GM19372 (cell line): ENCODE results near the gene LIMK2.
A peak's percentile ranks its signal among the peaks of the same experiment; 100 is the strongest.
"Not testable (repeated sequence)": the region's sequence is repeated elsewhere in the genome, so short reads cannot be mapped to it uniquely, and the experiment has no call there.

Experiments used
- ATAC-seq: cut with Tn5 transposase; IDR thresholded peaks from one replicate; pipeline ENCODE4 v1.9.1; 2021; ENCODE audit warnings: mild to moderate bottlenecking, low read depth, moderate library complexity; ENCODE audit not compliant: unreplicated experiment

The LIMK2 gene

GRCh38 chr22:31211862-31212730, at the start of gene LIMK2:
Gene LIMK2 (plus strand): TSS chr22:31212298. CDS start chr22:31212409, 111 bp downstream.
- peak; percentile 91 for ATAC-seq

- ATAC-seq, result no peak
Observed at GRCh38 chr22:31170971-31171370, 41.1 kb upstream of the LIMK2 start.

GRCh38 chr22:31171734-31172133, 40.4 kb upstream of the LIMK2 start:
- ATAC-seq, result not testable (repeated sequence)

- ATAC-seq, result no peak
Observed at GRCh38 chr22:31173386-31174145, 38.5 kb upstream of the LIMK2 start.

- ATAC-seq, result no peak
Observed at GRCh38 chr22:31176923-31177322, 35.2 kb upstream of the LIMK2 start.

- no peak for ATAC-seq
Observed at GRCh38 chr22:31177420-31178162, 34.5 kb upstream of the LIMK2 start.

GRCh38 chr22:31178859-31179258, 33.2 kb upstream of the LIMK2 start:
- no peak for ATAC-seq

GRCh38 chr22:31179345-31179744, 32.8 kb upstream of the LIMK2 start:
- ATAC-seq, result no peak

- no peak for ATAC-seq
Observed at GRCh38 chr22:31184015-31184414, 28.1 kb upstream of the LIMK2 start.

- ATAC-seq, result no peak
Observed at GRCh38 chr22:31185056-31185455, 27.0 kb upstream of the LIMK2 start.

GRCh38 chr22:31187627-31188026, 24.5 kb upstream of the LIMK2 start:
- ATAC-seq, result no peak

- no peak for ATAC-seq
Observed at GRCh38 chr22:31192513-31192912, 19.6 kb upstream of the LIMK2 start.

GRCh38 chr22:31193092-31193491, 19.0 kb upstream of the LIMK2 start:
- no peak for ATAC-seq

GRCh38 chr22:31194681-31195080, 17.4 kb upstream of the LIMK2 start:
- not testable (repeated sequence) for ATAC-seq

- ATAC-seq, result no peak
Observed at GRCh38 chr22:31199187-31199586, 12.9 kb upstream of the LIMK2 start.

- not testable (repeated sequence) for ATAC-seq
Observed at GRCh38 chr22:31204352-31204984, 7.6 kb upstream of the LIMK2 start.

GRCh38 chr22:31205059-31205458, 7.0 kb upstream of the LIMK2 start:
- not testable (repeated sequence) for ATAC-seq

GRCh38 chr22:31206460-31206859, 5.6 kb upstream of the LIMK2 start:
- not testable (repeated sequence) for ATAC-seq

- no peak for ATAC-seq
Observed at GRCh38 chr22:31206896-31207687, 5.0 kb upstream of the LIMK2 start.
